Stimulated activated CD4-positive, alpha-beta T cell treated with anti-CD3 and anti-CD28 coated beads, Interleukin-12 subunit alpha, Interleukin-12 subunit beta, amount 100 ng/mL, for 24 hours (primary cell): Measurements from ENCODE around the gene PCDH15.

Source experiments
- DNase-seq, 2 experiments: peaks; one replicate each; pipeline ENCODE4 v3.0.0-alpha.2; 2020; ENCODE audit warnings: low read depth in 2 of 2

PCDH15 gene

GRCh38 chr10:54130394-54130793 is 670.6 kb downstream of the PCDH15 start:
- no peak for DNase-seq

GRCh38 chr10:54125098-54125747 is 675.8 kb downstream of the PCDH15 start:
- no peak for DNase-seq

GRCh38 chr10:54124209-54124885 is 676.7 kb downstream of the PCDH15 start:
- no peak for DNase-seq

- DNase-seq, result no peak
These were observed 680.2 kb downstream of the PCDH15 start for GRCh38 chr10:54120806-54121205.

DNA sequence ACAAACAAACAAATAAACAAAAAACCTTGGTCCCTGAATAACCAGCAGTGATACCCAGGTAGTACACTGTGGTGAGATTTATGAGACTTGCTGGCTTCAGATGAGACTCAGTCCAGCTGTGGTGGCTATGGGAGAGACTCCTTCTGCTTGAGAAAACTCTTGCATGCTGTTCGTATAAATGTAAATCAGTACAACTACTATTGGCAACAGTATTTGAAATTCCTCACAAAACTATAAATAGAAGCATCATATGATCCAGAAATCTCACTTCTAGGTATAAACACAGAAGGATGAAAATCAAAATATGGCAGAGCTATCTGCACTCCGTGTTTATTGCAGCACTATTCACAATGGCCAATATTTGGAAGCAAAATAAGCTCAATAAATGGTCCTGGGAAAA is 692.1 kb downstream of the PCDH15 start:
- DNase-seq, result no peak

- DNase-seq, result no peak
These were observed 704.1 kb downstream of the PCDH15 start for GRCh38 chr10:54096892-54097291.

GRCh38 chr10:54094321-54094720 is 706.7 kb downstream of the PCDH15 start:
- no peak for DNase-seq

GRCh38 chr10:54091237-54091636 is 709.8 kb downstream of the PCDH15 start:
- no peak for DNase-seq

GRCh38 chr10:54081950-54082349 is 719.1 kb downstream of the PCDH15 start:
- DNase-seq, result no peak

DNA sequence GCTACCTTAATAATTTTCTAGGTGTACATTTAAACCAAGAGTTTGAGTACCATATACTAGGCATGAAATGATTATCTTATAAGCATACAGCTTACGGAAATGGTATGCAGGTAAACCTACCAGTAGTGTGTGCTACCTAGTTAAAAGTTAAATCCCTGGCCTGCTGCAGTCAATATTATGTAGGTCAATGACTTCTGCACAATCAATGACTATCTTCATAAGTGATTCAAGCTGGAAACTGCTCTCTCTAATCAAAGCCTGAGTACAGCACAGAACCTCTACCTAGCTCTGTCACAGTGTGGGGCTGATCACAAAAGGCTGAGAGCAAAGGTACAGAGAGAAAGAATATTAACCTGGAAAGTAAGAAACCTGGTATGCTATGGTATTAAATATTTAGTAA is 733.7 kb downstream of the PCDH15 start:
- DNase-seq, result no peak

- no peak for DNase-seq
These were observed 734.4 kb downstream of the PCDH15 start for GRCh38 chr10:54066646-54067045.

DNA sequence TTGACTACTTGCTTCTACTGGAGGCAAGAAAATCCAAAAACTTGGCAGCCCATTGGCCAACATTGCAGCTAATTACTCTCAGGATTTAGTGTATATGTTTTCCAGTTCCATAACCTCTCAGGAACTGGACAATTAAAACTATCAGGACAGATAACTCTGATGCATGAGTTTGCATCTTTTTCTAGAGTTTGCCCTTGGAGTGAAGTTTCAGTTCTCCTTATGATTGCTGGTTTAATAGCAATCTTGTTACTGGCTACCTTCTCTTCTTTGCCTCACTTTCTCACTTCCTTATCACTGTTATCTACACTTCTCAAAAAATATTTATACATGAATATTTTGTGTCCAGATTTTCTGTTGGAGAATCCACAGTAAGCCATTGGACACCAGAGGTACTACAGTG is 735.9 kb downstream of the PCDH15 start:
- no peak for DNase-seq

DNA sequence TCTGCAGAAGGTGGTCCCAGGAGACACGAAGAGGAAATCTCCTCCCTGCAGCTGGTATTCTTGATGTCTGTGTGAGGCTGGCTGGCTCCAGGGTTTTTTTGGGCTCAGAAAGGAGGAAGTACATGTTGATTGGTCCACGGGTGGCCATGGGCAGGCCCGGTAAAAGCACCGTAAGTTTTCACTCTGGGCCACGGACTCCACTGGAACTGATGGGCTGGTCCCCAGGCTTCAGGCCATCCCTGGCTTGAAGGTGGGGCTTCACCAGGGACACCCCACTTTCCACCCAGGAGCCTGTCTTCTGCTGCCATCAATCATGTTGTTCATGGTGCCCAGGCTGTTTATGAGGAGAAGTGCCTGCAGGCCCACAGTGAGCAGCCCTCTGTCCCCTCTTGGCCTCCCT is 736.8 kb downstream of the PCDH15 start:
- DNase-seq, result no peak

GRCh38 chr10:54063514-54063913 is 737.5 kb downstream of the PCDH15 start:
- DNase-seq, result no peak

GRCh38 chr10:54060572-54060971 is 740.5 kb downstream of the PCDH15 start:
- no peak for DNase-seq

DNA sequence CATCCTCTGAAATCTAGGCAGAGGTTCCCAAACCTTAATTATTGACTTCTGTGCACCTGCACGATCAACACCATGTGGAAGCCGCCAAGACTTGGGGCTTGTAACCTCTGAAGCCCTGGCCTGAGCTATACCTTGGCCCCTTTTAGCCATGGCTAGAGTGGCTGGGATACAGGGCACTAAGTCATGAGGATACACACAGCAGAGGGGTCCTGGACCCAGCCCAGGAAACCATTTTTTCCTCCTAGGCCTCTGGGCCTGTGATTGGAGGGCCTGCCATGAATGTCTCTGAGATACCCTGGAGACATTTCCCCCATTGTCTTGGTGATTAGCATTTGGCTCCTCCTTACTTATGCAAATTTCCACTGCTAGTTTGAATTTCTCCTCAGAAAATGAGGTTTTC is 743.7 kb downstream of the PCDH15 start:
- no peak for DNase-seq

- no peak for DNase-seq
These were observed 774.7 kb downstream of the PCDH15 start for GRCh38 chr10:54026340-54026739.

DNA sequence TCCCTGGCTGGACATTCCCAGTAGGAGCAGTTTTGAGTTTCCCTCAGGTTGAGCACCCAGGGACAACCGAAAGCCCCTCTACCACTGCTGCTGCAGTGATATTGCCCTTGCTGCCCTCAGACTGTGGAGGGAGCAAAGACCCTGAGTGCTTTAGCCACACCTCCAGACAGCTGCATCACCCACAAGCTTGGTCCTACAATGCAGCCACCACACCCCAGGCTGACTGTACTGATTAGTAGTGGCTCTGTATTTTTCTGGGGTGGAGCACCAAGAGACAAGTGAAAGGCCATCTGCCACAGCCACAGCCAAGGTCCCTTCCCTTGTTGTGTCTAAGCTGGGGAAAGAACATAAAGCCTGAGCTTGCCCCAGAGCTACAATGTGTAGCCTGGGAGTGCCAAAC is 789.9 kb downstream of the PCDH15 start:
- DNase-seq, result no peak

DNA sequence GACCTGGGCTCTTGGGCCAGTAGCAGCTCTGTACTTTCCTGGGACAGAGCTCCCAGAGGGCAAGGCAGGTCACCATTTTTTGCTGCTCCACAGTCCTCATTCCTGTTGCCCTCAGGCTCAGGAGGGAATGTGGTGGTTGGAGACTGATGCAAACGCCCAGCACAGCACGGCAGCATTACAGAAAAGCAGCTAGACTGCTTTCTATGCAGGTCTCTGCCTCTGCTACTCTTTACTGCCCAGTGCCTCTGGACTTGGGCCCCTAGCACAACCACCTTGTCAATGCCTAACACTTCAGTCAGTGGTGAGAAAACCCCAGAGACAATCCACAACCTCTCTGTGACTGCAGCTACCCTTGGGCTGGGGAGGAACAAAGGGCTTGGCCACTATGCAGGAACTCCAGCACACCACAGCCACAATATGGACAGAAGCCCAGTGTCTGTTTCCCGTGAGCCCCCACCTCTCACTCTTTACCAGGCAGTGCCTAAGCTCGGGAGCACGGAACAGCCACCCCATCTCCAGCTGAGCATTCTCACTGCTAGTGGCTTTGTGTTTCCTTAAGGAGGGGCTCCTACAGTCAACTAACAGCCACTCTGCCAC is 790.6 kb downstream of the PCDH15 start:
- DNase-seq, result no peak

DNA sequence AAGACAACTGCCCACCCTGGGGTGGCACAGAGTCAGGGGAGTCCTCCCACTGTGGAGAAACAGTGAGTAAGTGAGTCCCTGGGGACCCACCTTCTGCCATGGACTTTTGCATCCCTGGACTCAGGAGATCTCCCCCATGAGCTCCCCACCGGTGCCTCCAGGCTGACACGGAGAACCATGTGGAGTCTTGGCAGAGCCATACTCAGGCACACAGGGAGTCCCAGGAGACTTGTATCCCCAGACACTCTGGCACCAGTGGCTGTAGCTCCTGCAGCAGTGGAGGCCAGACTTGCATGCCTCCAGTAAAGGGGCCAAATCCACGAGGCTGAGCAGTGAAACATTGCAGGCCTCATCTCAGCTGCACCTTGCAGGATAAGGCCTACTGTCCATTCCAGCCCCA is 791.4 kb downstream of the PCDH15 start:
- no peak for DNase-seq

DNA sequence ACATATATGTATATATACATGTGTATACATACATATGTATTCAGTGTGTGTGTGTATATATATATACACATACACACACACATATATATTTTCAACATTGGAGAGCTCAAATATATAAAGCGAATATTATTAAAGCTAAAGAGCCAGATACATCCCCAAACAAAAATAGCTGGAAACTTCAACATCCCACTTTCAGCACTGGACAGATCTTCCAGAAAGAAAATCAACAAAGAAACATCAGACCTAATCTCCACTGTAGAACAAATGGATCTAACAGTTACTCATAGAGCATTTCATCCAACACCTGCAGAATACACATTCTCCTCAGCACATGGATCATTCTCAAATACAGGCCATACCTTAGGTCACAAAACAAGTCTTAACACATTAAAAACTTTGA is 799.0 kb downstream of the PCDH15 start:
- DNase-seq, result no peak

DNA sequence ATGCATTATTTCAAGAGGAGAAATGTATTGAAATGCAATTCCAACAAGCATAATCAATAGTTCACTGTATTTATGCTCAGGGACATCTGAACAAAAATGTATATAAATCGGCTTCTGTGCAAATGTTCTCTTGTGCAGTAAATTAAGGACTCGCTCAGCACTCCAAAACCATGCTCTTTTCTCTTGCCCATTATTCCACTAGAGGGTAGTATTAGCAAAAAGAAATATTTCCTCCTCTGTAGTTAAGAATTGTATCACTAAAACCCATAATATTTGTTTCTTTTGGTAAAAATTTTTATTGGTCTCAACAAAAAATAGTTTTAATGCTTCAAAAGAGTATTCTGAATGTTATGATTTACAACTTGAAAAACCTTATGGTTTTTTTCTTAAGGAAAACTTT is 803.1 kb downstream of the PCDH15 start:
- DNase-seq, result no peak

GRCh38 chr10:53990799-53991238 is 810.2 kb downstream of the PCDH15 start:
- no peak for DNase-seq
